ENCODE data around the gene MYO3B. TPM values are rescaled to one million over a fixed set of nuclear protein-coding genes. Genes with fewer than 3 reads are reported as not detected.
"Not testable (repeated sequence)": the region's sequence is repeated elsewhere in the genome, so short reads cannot be mapped to it uniquely, and the experiment has no call there.

Gene MYO3B
- total RNA-seq, 5 donors from 2014 or later (not counting 1 experiment from before 2014, with no cell fraction given) = 0.26 to 0.28 TPM; not detected in 3

- CTCF ChIA-PET = no interaction called here
- no peak for ATAC-seq (replicated peaks in 1 of 4)
- H3K27ac Mint-ChIP-seq = no peak overlapping the region
- H3K27ac ChIP-seq (ENCODE audit: low read length) = no peak overlapping the region
- H3K9me3 ChIP-seq = no peaks in the 10 kb centered on the region
- H3K4me3 ChIP-seq (ENCODE audit: control insufficient read depth in 1 of 2, extremely low read depth in 1 of 2, low read length in 1 of 2) = no peak overlapping the region
- no peaks in the 10 kb centered on the region for H3K27me3 ChIP-seq (replicated peaks in 1 of 2; ENCODE audit: control insufficient read depth in 2 of 2, extremely low read depth in 1 of 2, insufficient read depth in 2 of 2, low read length in 1 of 2)
- no peaks in the 10 kb centered on the region for H3K4me1 ChIP-seq (ENCODE audit: control insufficient read depth in 1 of 2, extremely low read depth in 1 of 2, insufficient read depth in 2 of 2, low read length in 2 of 2)
- H3K36me3 Mint-ChIP-seq = no peaks in the 10 kb centered on the region
- no peak for DNase-seq
- no peaks in the 10 kb centered on the region for H3K4me1 Mint-ChIP-seq
- H3K4me3 Mint-ChIP-seq = no peak overlapping the region
- H3K9me3 Mint-ChIP-seq = no peaks in the 10 kb centered on the region
- no CpG with 5 or more reads among the region's 3 CpGs for WGBS (ENCODE audit: insufficient coverage)
- POLR2A ChIA-PET = no interaction called here
- peaks cover 10 to 17% of the 10 kb centered on the region in 2 donors for H3K27me3 Mint-ChIP-seq
- no peaks in the 10 kb centered on the region for H3K36me3 ChIP-seq (ENCODE audit: control insufficient read depth in 2 of 2, extremely low read depth in 1 of 2, insufficient read depth in 1 of 2, low read length in 1 of 2)
These were observed 492.0 kb downstream of the MYO3B start for GRCh38 chr2:170669909-170670308.

GRCh38 chr2:170670651-170671050 is 492.7 kb downstream of the MYO3B start:
- H3K36me3 Mint-ChIP-seq = no peaks in the 10 kb centered on the region
- no peak overlapping the region for H3K27ac Mint-ChIP-seq
- ChIA-PET POLR2A (no interaction called here), CTCF (no interaction called here)
- H3K36me3 ChIP-seq (ENCODE audit: control insufficient read depth in 2 of 2, extremely low read depth in 1 of 2, insufficient read depth in 1 of 2, low read length in 1 of 2) = no peaks in the 10 kb centered on the region
- DNase-seq (no peak), ATAC-seq (replicated peaks in 1 of 4) (no peak)
- no peak overlapping the region for H3K4me3 Mint-ChIP-seq
- no peak overlapping the region for H3K27ac ChIP-seq (ENCODE audit: low read length)
- peaks cover 8 to 11% of the 10 kb centered on the region in 2 donors for H3K27me3 Mint-ChIP-seq
- no peaks in the 10 kb centered on the region for H3K9me3 ChIP-seq
- H3K4me1 Mint-ChIP-seq = no peaks in the 10 kb centered on the region
- H3K27me3 ChIP-seq (replicated peaks in 1 of 2; ENCODE audit: control insufficient read depth in 2 of 2, extremely low read depth in 1 of 2, insufficient read depth in 2 of 2, low read length in 1 of 2) = no peaks in the 10 kb centered on the region
- H3K4me1 ChIP-seq (ENCODE audit: control insufficient read depth in 1 of 2, extremely low read depth in 1 of 2, insufficient read depth in 2 of 2, low read length in 2 of 2) = no peaks in the 10 kb centered on the region
- H3K9me3 Mint-ChIP-seq = no peaks in the 10 kb centered on the region
- WGBS (ENCODE audit: insufficient coverage) = 80% methylated on average over 1 of the region's 2 CpGs
- no peak overlapping the region for H3K4me3 ChIP-seq (ENCODE audit: control insufficient read depth in 1 of 2, extremely low read depth in 1 of 2, low read length in 1 of 2)

GRCh38 chr2:170671079-170671478 is 493.1 kb downstream of the MYO3B start:
- 93% methylated on average over 3 of the region's 9 CpGs for WGBS (ENCODE audit: insufficient coverage)
- no peaks in the 10 kb centered on the region for H3K36me3 ChIP-seq (ENCODE audit: control insufficient read depth in 2 of 2, extremely low read depth in 1 of 2, insufficient read depth in 1 of 2, low read length in 1 of 2)
- POLR2A ChIA-PET = no interaction called here

GRCh38 chr2:170674282-170674681 is 496.3 kb downstream of the MYO3B start:
- H3K4me1 ChIP-seq (ENCODE audit: control insufficient read depth in 1 of 2, extremely low read depth in 1 of 2, insufficient read depth in 2 of 2, low read length in 2 of 2); H3K4me3 Mint-ChIP-seq; ATAC-seq (replicated peaks in 1 of 4); CTCF ChIA-PET; H3K27ac ChIP-seq (ENCODE audit: low read length); H3K36me3 Mint-ChIP-seq; H3K4me1 Mint-ChIP-seq; DNase-seq; H3K27ac Mint-ChIP-seq; H3K4me3 ChIP-seq (ENCODE audit: control insufficient read depth in 1 of 2, extremely low read depth in 1 of 2, low read length in 1 of 2); H3K27me3 ChIP-seq (replicated peaks in 1 of 2; ENCODE audit: control insufficient read depth in 2 of 2, extremely low read depth in 1 of 2, insufficient read depth in 2 of 2, low read length in 1 of 2); H3K9me3 Mint-ChIP-seq; H3K27me3 Mint-ChIP-seq; H3K9me3 ChIP-seq; H3K36me3 ChIP-seq (ENCODE audit: control insufficient read depth in 2 of 2, extremely low read depth in 1 of 2, insufficient read depth in 1 of 2, low read length in 1 of 2): not testable (repeated sequence)
- POLR2A ChIA-PET = interaction anchor here in 1 of 2 donors (0.6 kb wide), 1 partner anchor 112 kb away, joined by 3 read pairs; no protein-coding TSS in a partner anchor

More at GRCh38 chr2:170671079-170671478, 493.1 kb downstream of the MYO3B start:
- no peaks in the 10 kb centered on the region for H3K36me3 Mint-ChIP-seq
- H3K9me3 ChIP-seq = no peaks in the 10 kb centered on the region
- H3K4me1 Mint-ChIP-seq = no peaks in the 10 kb centered on the region
- H3K27me3 Mint-ChIP-seq = peaks cover 8 to 11% of the 10 kb centered on the region in 2 donors
- no peak overlapping the region for H3K4me3 ChIP-seq (ENCODE audit: control insufficient read depth in 1 of 2, extremely low read depth in 1 of 2, low read length in 1 of 2)
- H3K27me3 ChIP-seq (replicated peaks in 1 of 2; ENCODE audit: control insufficient read depth in 2 of 2, extremely low read depth in 1 of 2, insufficient read depth in 2 of 2, low read length in 1 of 2) = no peaks in the 10 kb centered on the region
- no peak overlapping the region for H3K27ac ChIP-seq (ENCODE audit: low read length)
- ATAC-seq (replicated peaks in 1 of 4) (no peak), DNase-seq (no peak)
- H3K4me1 ChIP-seq (ENCODE audit: control insufficient read depth in 1 of 2, extremely low read depth in 1 of 2, insufficient read depth in 2 of 2, low read length in 2 of 2) = no peaks in the 10 kb centered on the region
- no peak overlapping the region for H3K4me3 Mint-ChIP-seq
- no peaks in the 10 kb centered on the region for H3K9me3 Mint-ChIP-seq
- CTCF ChIA-PET = no interaction called here
- no peak overlapping the region for H3K27ac Mint-ChIP-seq

GRCh38 chr2:170675701-170676100 is 497.8 kb downstream of the MYO3B start:
- 91% methylated on average over 4 of the region's 6 CpGs for WGBS (ENCODE audit: insufficient coverage)
- ATAC-seq (replicated peaks in 1 of 4) (no peak), DNase-seq (no peak)
- no peak overlapping the region for H3K4me3 Mint-ChIP-seq
- H3K27ac Mint-ChIP-seq = no peak overlapping the region
- Histone ChIP-seq H3K27ac (ENCODE audit: low read length) (no peak overlapping the region), H3K4me3 (ENCODE audit: control insufficient read depth in 1 of 2, extremely low read depth in 1 of 2, low read length in 1 of 2) (no peak overlapping the region), H3K36me3 (ENCODE audit: control insufficient read depth in 2 of 2, extremely low read depth in 1 of 2, insufficient read depth in 1 of 2, low read length in 1 of 2) (no peaks in the 10 kb centered on the region), H3K27me3 (replicated peaks in 1 of 2; ENCODE audit: control insufficient read depth in 2 of 2, extremely low read depth in 1 of 2, insufficient read depth in 2 of 2, low read length in 1 of 2) (no peaks in the 10 kb centered on the region), H3K4me1 (ENCODE audit: control insufficient read depth in 1 of 2, extremely low read depth in 1 of 2, insufficient read depth in 2 of 2, low read length in 2 of 2) (peaks cover 0 to 3% of the 10 kb centered on the region in 2 experiments), H3K9me3 (no peaks in the 10 kb centered on the region)
- no peaks in the 10 kb centered on the region for H3K36me3 Mint-ChIP-seq
- peaks cover 5 to 9% of the 10 kb centered on the region in 2 donors for H3K27me3 Mint-ChIP-seq
- POLR2A ChIA-PET = no interaction called here
- no peaks in the 10 kb centered on the region for H3K9me3 Mint-ChIP-seq
- H3K4me1 Mint-ChIP-seq = peaks cover 0 to 5% (median 0%) of the 10 kb centered on the region in 3 donors
- CTCF ChIA-PET = interaction anchor here in 1 of 2 donors (0.6 kb wide), 1 partner anchor 912 kb away, joined by 6 read pairs; no protein-coding TSS in a partner anchor

GRCh38 chr2:170679607-170680079 is 501.7 kb downstream of the MYO3B start:
- ChIA-PET POLR2A (interaction anchor here (0.6 to 0.7 kb wide), 2 partner anchors 62 to 76 kb away, joined by 3 to 4 read pairs; no protein-coding TSS in a partner anchor), CTCF (interaction anchor here (0.6 to 0.7 kb wide), 4 partner anchors 9 to 1181 kb away, joined by 4 to 6 read pairs (median 6); no protein-coding TSS in a partner anchor)
- Mint-ChIP-seq H3K27ac (no peak overlapping the region), H3K4me3 (no peak overlapping the region), H3K36me3 (no peaks in the 10 kb centered on the region), H3K9me3 (no peaks in the 10 kb centered on the region), H3K4me1 (peaks cover 0 to 5% (median 0%) of the 10 kb centered on the region in 3 donors), H3K27me3 (peaks cover 9 to 16% of the 10 kb centered on the region in 2 donors)
- no peaks in the 10 kb centered on the region for H3K36me3 ChIP-seq (ENCODE audit: control insufficient read depth in 2 of 2, extremely low read depth in 1 of 2, insufficient read depth in 1 of 2, low read length in 1 of 2)
- no peak overlapping the region for H3K27ac ChIP-seq (ENCODE audit: low read length)
- no peak overlapping the region for H3K4me3 ChIP-seq (ENCODE audit: control insufficient read depth in 1 of 2, extremely low read depth in 1 of 2, low read length in 1 of 2)
- ATAC-seq (replicated peaks in 1 of 4) (no peak), DNase-seq (no peak)
- H3K4me1 ChIP-seq (ENCODE audit: control insufficient read depth in 1 of 2, extremely low read depth in 1 of 2, insufficient read depth in 2 of 2, low read length in 2 of 2) = peaks cover 0 to 3% of the 10 kb centered on the region in 2 experiments
- H3K27me3 ChIP-seq (replicated peaks in 1 of 2; ENCODE audit: control insufficient read depth in 2 of 2, extremely low read depth in 1 of 2, insufficient read depth in 2 of 2, low read length in 1 of 2) = no peaks in the 10 kb centered on the region
- no peaks in the 10 kb centered on the region for H3K9me3 ChIP-seq
- WGBS (ENCODE audit: insufficient coverage) = 75% methylated on average over 3 of the region's 5 CpGs
